OCI-LY3 (cell line): Measurements from ENCODE around the gene HACE1.

Experiments used
- H2AFZ ChIP-seq: fragments of 200-600, 300-600 bp; shearing (Covaris generic); 2 replicates; pipeline ENCODE4 v1.6.0; 2014; ENCODE audit warnings: antibody characterized with exemption, low read depth, low read length
- H3K27ac ChIP-seq: fragments of 200-600, 300-600 bp; sonication (generic); 2 replicates; pipeline ENCODE4 v1.5.1; 2014; ENCODE audit warnings: mild to moderate bottlenecking, low read length, moderate library complexity, mixed read lengths
- H3K27me3 ChIP-seq: fragments of 200-600, 300-600 bp; sonication (generic); 2 replicates; pipeline ENCODE4 v1.6.1; 2014; ENCODE audit warnings: low read depth, low read length, mixed read lengths
- H3K36me3 ChIP-seq: fragments of 200-600, 300-600 bp; sonication (generic); replicated peaks from 2 replicates; pipeline ENCODE3; 2014; ENCODE audit warnings: low read depth, low read length, mixed read lengths
- H3K4me1 ChIP-seq: fragments of 300-600, 200-600 bp; sonication (generic); 2 replicates; pipeline ENCODE4 v1.6.1; 2014; ENCODE audit warnings: low read length, mixed read lengths
- H3K4me2 ChIP-seq: fragments of 200-600, 300-600 bp; sonication (generic); 2 replicates; pipeline ENCODE4 v1.6.1; 2014; ENCODE audit warnings: low read length, mixed read lengths
- H3K4me3 ChIP-seq: fragments of 300-600, 200-600 bp; sonication (generic); 2 replicates; pipeline ENCODE4 v1.5.1; 2014; ENCODE audit warnings: antibody characterized with exemption, mild to moderate bottlenecking, low read length, moderate library complexity
- H3K79me2 ChIP-seq: fragments of 300-600, 200-600 bp; shearing (Covaris generic); 2 replicates; pipeline ENCODE4 v1.6.1; 2014; ENCODE audit warnings: mild to moderate bottlenecking, low read length, mixed read lengths
- H3K9ac ChIP-seq: fragments of 300-600, 200-600 bp; shearing (Covaris generic); 2 replicates; pipeline ENCODE4 v1.6.0; 2014; ENCODE audit warnings: mild to moderate bottlenecking, low read length, moderate library complexity
- H3K9me3 ChIP-seq: fragments of 200-600, 300-600 bp; shearing (Covaris generic); 2 replicates; pipeline ENCODE4 v1.6.1; 2014; ENCODE audit warnings: low read length, mixed read lengths; ENCODE audit not compliant: insufficient read depth
- H4K20me1 ChIP-seq: fragments of 200-600, 300-600 bp; sonication (generic); 2 replicates; pipeline ENCODE4 v1.6.1; 2016; ENCODE audit warnings: low read length, mixed read lengths; ENCODE audit not compliant: insufficient read depth
- CTCF ChIP-seq: fragments of 200-600, 300-600 bp; sonication (generic); IDR thresholded peaks from 2 replicates; pipeline ENCODE4 v1.5.1; 2014; ENCODE audit warnings: antibody characterized with exemption, low read length, low read depth
- EZH2phosphoT487 ChIP-seq: fragments of 200-600 bp; shearing (Covaris generic); IDR thresholded peaks from 2 replicates; pipeline ENCODE4 v1.6.1; 2018; ENCODE audit warnings: antibody characterized with exemption, mixed run types, low read depth

HACE1 gene

DNA sequence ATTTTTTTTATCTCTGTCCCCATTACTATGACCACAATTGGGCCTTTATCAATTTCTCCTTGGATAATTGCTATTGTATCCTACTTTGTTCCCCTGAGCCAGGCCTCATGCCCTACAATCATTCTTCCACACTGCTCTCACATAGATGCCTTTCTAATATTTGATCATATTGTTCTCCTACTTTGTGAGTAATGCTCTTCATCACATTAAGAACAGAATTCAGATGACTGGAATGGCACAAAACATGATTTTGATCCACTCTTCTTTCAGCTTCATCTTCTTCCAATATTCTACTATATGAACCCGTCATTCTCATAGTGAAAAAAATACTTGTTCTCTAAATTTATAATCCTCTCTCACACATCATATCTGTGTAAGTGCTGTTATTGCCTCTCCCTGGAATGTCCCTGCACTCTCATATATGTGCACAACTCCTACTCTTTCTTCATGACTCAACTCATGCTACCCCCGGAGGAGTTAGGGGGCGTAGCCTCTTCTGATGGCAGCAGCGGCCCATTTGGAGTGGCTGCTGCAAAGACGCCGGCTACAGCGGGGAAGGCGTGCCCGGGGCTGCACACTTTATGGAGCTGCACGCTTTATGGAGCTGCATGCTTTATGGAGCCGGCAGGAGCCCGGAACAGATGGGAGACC is 25.3 kb upstream of the HACE1 start:
- Histone ChIP-seq H3K36me3 (no peaks in the 10 kb centered on the region), H3K79me2 (no peaks in the 10 kb centered on the region), H3K4me3 (no peak overlapping the region), H3K4me2 (no peak overlapping the region), H3K9me3 (no peaks in the 10 kb centered on the region), H2AFZ (no peak overlapping the region), H4K20me1 (no peaks in the 10 kb centered on the region), H3K27me3 (no peaks in the 10 kb centered on the region), H3K9ac (no peak overlapping the region), H3K4me1 (no peaks in the 10 kb centered on the region), H3K27ac (no peak overlapping the region)
- no peak for TF ChIP-seq EZH2phosphoT487
- no peak for TF ChIP-seq CTCF

GRCh38 chr6:104881964-104882668 is 22.4 kb upstream of the HACE1 start:
- Histone ChIP-seq H3K9me3 (no peaks in the 10 kb centered on the region), H3K9ac (no peak overlapping the region), H2AFZ (no peak overlapping the region), H3K79me2 (no peaks in the 10 kb centered on the region), H3K4me2 (no peak overlapping the region), H4K20me1 (no peaks in the 10 kb centered on the region), H3K4me3 (no peak overlapping the region), H3K27me3 (no peaks in the 10 kb centered on the region), H3K36me3 (no peaks in the 10 kb centered on the region), H3K27ac (no peak overlapping the region), H3K4me1 (no peaks in the 10 kb centered on the region)
- TF ChIP-seq EZH2phosphoT487 (no peak), CTCF (no peak)

- Histone ChIP-seq H3K9me3 (no peaks in the 10 kb centered on the region), H3K9ac (no peak overlapping the region), H3K4me3 (no peak overlapping the region), H3K27me3 (no peaks in the 10 kb centered on the region), H3K27ac (no peak overlapping the region), H3K4me2 (no peak overlapping the region), H3K36me3 (no peaks in the 10 kb centered on the region), H2AFZ (no peak overlapping the region), H3K79me2 (no peaks in the 10 kb centered on the region), H4K20me1 (no peaks in the 10 kb centered on the region), H3K4me1 (peaks cover 11% of the 10 kb centered on the region; the same call in 1 of the 2 replicates)
- no peak for TF ChIP-seq EZH2phosphoT487
- TF ChIP-seq CTCF: no peak
Observed at GRCh38 chr6:104862456-104862855, 2.7 kb upstream of the HACE1 start.

DNA sequence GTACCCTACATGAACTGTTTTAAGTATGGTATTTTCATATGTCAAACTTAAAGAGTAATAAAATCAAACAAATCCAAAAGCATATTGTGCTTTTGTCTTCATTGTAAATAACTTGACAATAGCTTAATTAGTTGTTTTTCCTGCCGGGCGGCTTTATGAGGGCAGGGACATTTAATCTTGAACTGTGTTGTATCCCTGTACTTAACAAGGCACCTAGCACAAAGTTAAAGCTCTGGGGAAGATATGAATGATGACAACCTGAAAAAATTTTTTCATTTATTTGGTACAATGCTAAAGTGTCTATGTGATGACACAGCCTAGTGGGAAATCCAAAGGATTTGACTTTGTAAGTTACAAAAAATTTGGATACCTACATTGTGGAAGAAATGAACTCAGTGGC is 502 bp upstream of the HACE1 start:
- Histone ChIP-seq H4K20me1 (no peaks in the 10 kb centered on the region), H3K9me3 (no peaks in the 10 kb centered on the region), H3K79me2 (no peaks in the 10 kb centered on the region), H3K9ac (peak overlapping the region; percentile 71), H3K4me2 (peak overlapping the region; percentile 56), H2AFZ (peak overlapping the region; percentile 76), H3K27me3 (no peaks in the 10 kb centered on the region), H3K4me1 (peaks cover 11% of the 10 kb centered on the region; the same call in 1 of the 2 replicates), H3K36me3 (no peaks in the 10 kb centered on the region), H3K4me3 (peak overlapping the region; percentile 88), H3K27ac (no peak overlapping the region)
- TF ChIP-seq EZH2phosphoT487 (no peak), CTCF (no peak)
